ENCODE results near the gene SRSF8. TPM values are rescaled to one million over a fixed set of nuclear protein-coding genes. Genes with fewer than 3 reads are reported as not detected.

The SRSF8 gene
- total RNA-seq, 2 experiments from 2014 or later, result 23.0 to 24.7 TPM

Other genes with a start within 250 kb of the SRSF8 start
- 10 to 100 TPM; 72.5 to 76.4 TPM for gene CWC15, start 93.4 kb upstream of the SRSF8 start, total RNA-seq
- gene KDM4D, start 93.2 kb upstream of the SRSF8 start, total RNA-seq, result 1 to 10 TPM; 1.1 to 1.6 TPM
- gene KDM4E, start 41.7 kb upstream of the SRSF8 start, total RNA-seq, result not detected
- not detected for gene KDM4F, start 17.5 kb upstream of the SRSF8 start, total RNA-seq
- gene ENDOD1, start 22.9 kb downstream of the SRSF8 start, total RNA-seq, result 10 to 100 TPM; 13.0 to 14.1 TPM
- 10 to 100 TPM; 19.4 to 19.5 TPM for gene SESN3, start 164.3 kb downstream of the SRSF8 start, total RNA-seq